Transverse colon (tissue), 4 donors: ENCODE data around the gene SYCN.

Experiments
- CTCF ChIP-seq, 5 experiments: fragments of 200-600 bp in 3 of 5; fragments of 450-650 bp in 2 of 5; sonication (generic) in 3 of 5; IDR thresholded peaks; 1 replicate in 2 of 5; 2 replicates in 3 of 5; pipeline ENCODE4 v1.5.1; 2016 to 2017; ENCODE audit warnings: antibody characterized with exemption in 5 of 5, inconsistent platforms in 3 of 5, mild to moderate bottlenecking in 2 of 5, moderate library complexity in 1 of 5
- EP300 ChIP-seq: sonication (generic); formaldehyde crosslinking; IDR thresholded peaks from one replicate; pipeline ENCODE4 v1.6.1; 2017; ENCODE audit warnings: antibody characterized with exemption, low read depth
- POLR2A ChIP-seq: fragments of 450-650 bp; IDR thresholded peaks from one replicate; pipeline ENCODE4 v1.6.1; 2016; ENCODE audit warnings: antibody characterized with exemption, mild to moderate bottlenecking, moderate library complexity
- POLR2AphosphoS5 ChIP-seq, 3 donors: sonication (generic); formaldehyde crosslinking; IDR thresholded peaks; one replicate each; pipeline ENCODE4 v1.6.1; 2016; ENCODE audit warnings: antibody characterized with exemption in 3 of 3

GRCh38 chr19:39237200-39238184 lies 33.4 kb upstream of the SYCN start:
- TF ChIP-seq CTCF (IDR thresholded peaks at IDR 0.05) (no peak), POLR2A (no peak), POLR2AphosphoS5 (IDR thresholded peaks at IDR 0.05) (no peak), EP300 (no peak)
